Measurements from ENCODE around the gene TYMS.

Gene TYMS

DNA sequence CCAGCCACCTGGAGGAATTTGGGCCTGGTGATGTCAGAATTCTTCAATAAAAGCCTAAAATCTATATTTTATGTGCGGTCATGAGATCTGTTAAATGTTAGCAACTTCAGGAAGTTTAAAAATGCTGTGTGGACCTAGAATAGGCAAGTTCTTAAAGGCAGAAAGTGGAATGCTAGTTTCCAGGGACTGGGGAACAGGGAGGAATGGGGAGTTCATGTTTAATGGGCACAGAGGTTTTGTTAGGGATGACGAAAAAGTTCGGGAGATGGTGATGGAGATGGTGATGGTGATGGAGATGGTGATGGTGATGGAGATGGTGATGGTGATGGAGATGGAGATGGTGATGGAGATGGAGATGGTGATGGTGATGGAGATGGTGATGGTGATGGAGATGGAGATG lies 9.2 kb downstream of the TYMS start:
- in situ Hi-C loops (cut with HindIII; ENCODE audit: low pct_ligation_motif_present, low sequenced_read_pairs) = no loop called here
- no peak overlapping the region for H3K27ac ChIP-seq
- no peak overlapping the region for H3K4me3 ChIP-seq (ENCODE audit: low read depth, low read length)
- TF ChIP-seq, protein P1, sequence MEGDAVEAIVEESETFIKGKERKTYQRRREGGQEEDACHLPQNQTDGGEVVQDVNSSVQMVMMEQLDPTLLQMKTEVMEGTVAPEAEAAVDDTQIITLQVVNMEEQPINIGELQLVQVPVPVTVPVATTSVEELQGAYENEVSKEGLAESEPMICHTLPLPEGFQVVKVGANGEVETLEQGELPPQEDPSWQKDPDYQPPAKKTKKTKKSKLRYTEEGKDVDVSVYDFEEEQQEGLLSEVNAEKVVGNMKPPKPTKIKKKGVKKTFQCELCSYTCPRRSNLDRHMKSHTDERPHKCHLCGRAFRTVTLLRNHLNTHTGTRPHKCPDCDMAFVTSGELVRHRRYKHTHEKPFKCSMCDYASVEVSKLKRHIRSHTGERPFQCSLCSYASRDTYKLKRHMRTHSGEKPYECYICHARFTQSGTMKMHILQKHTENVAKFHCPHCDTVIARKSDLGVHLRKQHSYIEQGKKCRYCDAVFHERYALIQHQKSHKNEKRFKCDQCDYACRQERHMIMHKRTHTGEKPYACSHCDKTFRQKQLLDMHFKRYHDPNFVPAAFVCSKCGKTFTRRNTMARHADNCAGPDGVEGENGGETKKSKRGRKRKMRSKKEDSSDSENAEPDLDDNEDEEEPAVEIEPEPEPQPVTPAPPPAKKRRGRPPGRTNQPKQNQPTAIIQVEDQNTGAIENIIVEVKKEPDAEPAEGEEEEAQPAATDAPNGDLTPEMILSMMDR (IDR thresholded peaks at IDR 0.05; ENCODE audit: low read depth, low read length, missing control alignments) = no peak
- peaks cover 3% of the 10 kb centered on the region for H3K36me3 ChIP-seq (replicated peaks)
- no peak for DNase-seq
- H3K27me3 ChIP-seq (replicated peaks) = no peaks in the 10 kb centered on the region

DNA sequence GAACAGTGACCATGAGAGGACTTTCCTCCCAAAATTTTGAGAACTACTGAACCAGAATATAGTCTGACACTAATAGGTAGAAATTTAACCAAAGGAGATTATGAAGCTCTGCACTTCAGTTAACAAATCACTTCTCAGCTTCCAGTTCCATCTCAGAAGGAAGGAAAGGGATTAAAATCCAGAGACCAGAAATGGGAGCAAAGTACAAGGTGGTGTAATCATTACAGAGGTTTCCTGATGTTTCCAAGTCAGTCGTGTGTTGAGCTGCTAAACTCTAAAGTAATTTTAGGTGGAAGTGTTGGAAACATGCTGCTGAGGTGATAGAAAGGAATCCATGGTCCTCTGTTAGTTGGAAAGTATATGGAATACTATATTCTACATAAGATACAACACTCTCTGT lies 10.8 kb downstream of the TYMS start:
- Histone ChIP-seq H3K4me3 (ENCODE audit: low read depth, low read length) (no peak overlapping the region), H3K27ac (no peak overlapping the region), H3K36me3 (replicated peaks) (peaks cover 6% of the 10 kb centered on the region), H3K27me3 (replicated peaks) (no peaks in the 10 kb centered on the region)
- in situ Hi-C loops (cut with HindIII; ENCODE audit: low pct_ligation_motif_present, low sequenced_read_pairs) = no loop called here
- TF ChIP-seq, protein P1 (IDR thresholded peaks at IDR 0.05; ENCODE audit: low read depth, low read length, missing control alignments) = no peak
- no peak for DNase-seq

DNA sequence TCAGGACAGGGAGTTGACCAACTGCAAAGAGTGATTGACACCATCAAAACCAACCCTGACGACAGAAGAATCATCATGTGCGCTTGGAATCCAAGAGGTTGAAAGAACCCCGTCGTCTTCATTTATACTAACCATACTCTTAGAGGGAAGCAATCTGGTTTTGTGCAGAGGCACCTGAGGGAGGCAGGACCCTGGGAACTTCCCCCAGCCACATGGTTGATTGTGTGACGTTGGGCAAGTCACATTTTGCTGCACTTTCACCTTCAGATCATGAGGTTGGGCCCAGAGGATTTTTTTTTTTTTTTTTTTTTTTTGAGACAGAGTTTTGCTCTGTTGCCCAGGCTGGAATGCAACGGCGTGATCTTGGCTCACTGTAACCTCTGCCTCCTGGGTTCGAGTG lies 11.6 kb downstream of the TYMS start:
- Histone ChIP-seq H3K27me3 (replicated peaks) (no peaks in the 10 kb centered on the region), H3K36me3 (replicated peaks) (peaks cover 11% of the 10 kb centered on the region), H3K4me3 (ENCODE audit: low read depth, low read length) (no peak overlapping the region), H3K27ac (no peak overlapping the region)
- DNase-seq = no peak
- TF ChIP-seq, protein P1 (IDR thresholded peaks at IDR 0.05; ENCODE audit: low read depth, low read length, missing control alignments) = no peak
- in situ Hi-C loops (cut with HindIII; ENCODE audit: low pct_ligation_motif_present, low sequenced_read_pairs) = no loop called here

DNA sequence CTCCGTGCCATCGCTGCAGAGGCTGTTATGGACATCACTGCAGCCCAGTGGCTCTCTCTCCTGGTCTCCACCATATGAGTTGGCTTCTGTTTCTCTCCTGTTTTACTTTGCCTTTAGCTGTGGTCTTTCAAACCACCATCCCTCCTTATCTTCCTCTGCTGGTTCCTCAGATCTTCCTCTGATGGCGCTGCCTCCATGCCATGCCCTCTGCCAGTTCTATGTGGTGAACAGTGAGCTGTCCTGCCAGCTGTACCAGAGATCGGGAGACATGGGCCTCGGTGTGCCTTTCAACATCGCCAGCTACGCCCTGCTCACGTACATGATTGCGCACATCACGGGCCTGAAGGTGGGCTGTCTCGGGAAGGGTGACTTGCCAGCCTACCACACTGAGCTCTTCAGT lies 13.1 kb downstream of the TYMS start:
- in situ Hi-C loops (cut with HindIII; ENCODE audit: low pct_ligation_motif_present, low sequenced_read_pairs) = no loop called here
- no peak overlapping the region for H3K27ac ChIP-seq
- H3K4me3 ChIP-seq (ENCODE audit: low read depth, low read length) = no peak overlapping the region
- H3K36me3 ChIP-seq (replicated peaks) = peaks cover 11% of the 10 kb centered on the region
- DNase-seq = no peak
- TF ChIP-seq, protein P1 (IDR thresholded peaks at IDR 0.05; ENCODE audit: low read depth, low read length, missing control alignments) = no peak
- no peaks in the 10 kb centered on the region for H3K27me3 ChIP-seq (replicated peaks)

DNA sequence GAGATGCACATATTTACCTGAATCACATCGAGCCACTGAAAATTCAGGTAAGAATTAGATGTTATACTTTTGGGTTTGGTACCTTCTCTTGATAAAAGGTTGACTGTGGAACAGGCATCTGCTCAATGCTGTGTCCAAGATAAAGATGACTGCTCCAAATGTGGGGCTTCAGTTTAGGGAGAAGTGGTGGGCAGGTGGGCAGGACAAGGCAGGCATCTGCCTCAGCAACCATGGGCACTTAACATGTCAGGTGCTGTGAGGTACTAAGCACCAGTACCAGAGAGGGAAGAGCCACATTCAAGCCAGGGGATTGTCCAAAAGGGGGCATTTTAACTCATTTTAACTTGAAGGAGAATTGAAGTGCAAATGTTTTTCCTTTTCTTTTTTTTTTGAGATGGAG lies 14.0 kb downstream of the TYMS start:
- Histone ChIP-seq H3K27ac (no peak overlapping the region), H3K27me3 (replicated peaks) (no peaks in the 10 kb centered on the region), H3K4me3 (ENCODE audit: low read depth, low read length) (no peak overlapping the region), H3K36me3 (replicated peaks) (peaks cover 14% of the 10 kb centered on the region)
- DNase-seq = no peak
- TF ChIP-seq, protein P1 (IDR thresholded peaks at IDR 0.05; ENCODE audit: low read depth, low read length, missing control alignments) = no peak
- in situ Hi-C loops (cut with HindIII; ENCODE audit: low pct_ligation_motif_present, low sequenced_read_pairs) = no loop called here

DNA sequence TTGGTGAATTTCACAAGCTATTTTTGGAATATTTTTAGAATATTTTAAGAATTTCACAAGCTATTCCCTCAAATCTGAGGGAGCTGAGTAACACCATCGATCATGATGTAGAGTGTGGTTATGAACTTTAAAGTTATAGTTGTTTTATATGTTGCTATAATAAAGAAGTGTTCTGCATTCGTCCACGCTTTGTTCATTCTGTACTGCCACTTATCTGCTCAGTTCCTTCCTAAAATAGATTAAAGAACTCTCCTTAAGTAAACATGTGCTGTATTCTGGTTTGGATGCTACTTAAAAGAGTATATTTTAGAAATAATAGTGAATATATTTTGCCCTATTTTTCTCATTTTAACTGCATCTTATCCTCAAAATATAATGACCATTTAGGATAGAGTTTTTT lies 15.9 kb downstream of the TYMS start:
- no peak for DNase-seq

More for the DNA sequence above, 15.9 kb downstream of the TYMS start:
- TF ChIP-seq, protein P1 (IDR thresholded peaks at IDR 0.05; ENCODE audit: low read depth, low read length, missing control alignments) = no peak
- Histone ChIP-seq H3K4me3 (ENCODE audit: low read depth, low read length) (no peak overlapping the region), H3K36me3 (replicated peaks) (peaks cover 19% of the 10 kb centered on the region), H3K27me3 (replicated peaks) (no peaks in the 10 kb centered on the region), H3K27ac (no peak overlapping the region)
- in situ Hi-C loops (cut with HindIII; ENCODE audit: low pct_ligation_motif_present, low sequenced_read_pairs) = no loop called here

Data from brain microvascular endothelial cell (primary cell).